H1 (cell line): Measurements from ENCODE around the gene NEURL1. TPM values are rescaled to one million over a fixed set of nuclear protein-coding genes. Genes with fewer than 3 reads are reported as not detected.

ENCODE experiments used
- EZH2 ChIP-seq: fragments of 200-600 bp; sonication (generic); IDR thresholded peaks from 2 replicates; pipeline ENCODE4 v1.7.1; 2012; ENCODE audit warnings: low read depth, mild to moderate bottlenecking, moderate library complexity, low read length, inconsistent platforms; ENCODE audit not compliant: severe bottlenecking
- NANOG ChIP-seq: IDR thresholded peaks from 2 replicates; pipeline ENCODE4 v1.6.1; 2011; ENCODE audit warnings: low read length, low read depth, mild to moderate bottlenecking, inconsistent platforms; ENCODE audit not compliant: insufficient read depth, poor library complexity, severe bottlenecking
- TAF7 ChIP-seq: optimal IDR thresholded peaks from 2 replicates; pipeline ENCODE3; 2011; ENCODE audit warnings: low read depth, mild to moderate bottlenecking, inconsistent platforms, low read length, moderate library complexity, borderline replicate concordance
- polyA plus RNA-seq, 7 experiments: library from polyadenylated mRNA; depleted of rRNA in 3 of 7; stranded (reverse) in 5 of 7; unstranded in 2 of 7; fragments of >200 nt in 5 of 7; fragments of 200-250 nt in 2 of 7; gene quantifications; 1 replicate in 5 of 7; 2 replicates in 1 of 7; 4 replicates in 1 of 7; pipeline versions ENCODE4 v1.2.1 to v1.2.3, GENCODE V29; 2011 to 2013; ENCODE audit warnings: missing spikeins in 2 of 7, mixed read lengths in 2 of 7
- total RNA-seq: library from RNA; stranded (reverse); fragmentation: NEBNext Ultra II Directional; extraction: Animal tissue kit (Norgen Biotek cat#: 25700); gene quantifications from 2 replicates; pipeline ENCODE4 v1.2.1, GENCODE V29; 2021
- TF ChIP-seq, protein P1 (sequence below): IDR thresholded peaks from 2 replicates; pipeline ENCODE4 v1.6.1; 2011; ENCODE audit warnings: low read depth, mild to moderate bottlenecking, low read length; ENCODE audit not compliant: insufficient read depth
- TF ChIP-seq, protein P2 (sequence below): IDR thresholded peaks from 2 replicates; pipeline ENCODE4 v1.6.1; 2011; ENCODE audit warnings: low read length, improper control_type of control experiment

The NEURL1 gene
- total and polyA plus RNA-seq, 2 of the 8 experiments (the other 6 are each of a cell fraction or from before 2014, with no cell fraction given), result 0.54 to 0.58 TPM

DNA sequence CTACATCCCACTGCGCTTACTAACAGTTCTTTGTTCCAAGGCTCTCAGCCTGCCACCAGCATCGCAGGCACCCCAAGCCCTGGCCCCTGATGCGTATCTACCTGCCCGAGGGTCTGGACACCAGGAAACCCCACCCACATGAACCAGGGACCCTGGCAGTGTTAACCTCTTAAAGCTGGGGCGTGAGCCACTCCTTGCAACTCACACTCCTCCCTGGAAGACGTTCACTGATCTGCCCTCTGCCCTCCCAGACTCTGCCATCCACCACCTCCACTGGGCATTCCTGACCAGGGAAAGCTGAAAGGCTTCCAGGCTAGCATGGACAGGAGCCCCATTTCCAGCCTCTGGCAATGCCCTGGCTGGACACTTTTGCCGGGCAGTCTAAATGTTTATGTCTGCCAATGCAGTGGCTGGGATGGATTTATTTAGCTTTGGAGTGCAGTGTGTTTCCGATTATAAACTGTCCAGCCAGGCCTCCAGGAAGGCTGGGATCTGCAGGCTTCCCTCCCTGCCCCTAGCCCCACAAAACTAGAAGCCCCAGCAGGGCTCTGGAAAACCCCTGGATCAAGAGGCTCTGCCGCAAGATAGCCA is 117.5 kb downstream of the NEURL1 start (continued):
- TF ChIP-seq NANOG, result no peak
- TF ChIP-seq, protein P1, sequence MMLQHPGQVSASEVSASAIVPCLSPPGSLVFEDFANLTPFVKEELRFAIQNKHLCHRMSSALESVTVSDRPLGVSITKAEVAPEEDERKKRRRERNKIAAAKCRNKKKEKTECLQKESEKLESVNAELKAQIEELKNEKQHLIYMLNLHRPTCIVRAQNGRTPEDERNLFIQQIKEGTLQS, result no peak
- TF ChIP-seq TAF7, result no peak
- TF ChIP-seq, protein P2, sequence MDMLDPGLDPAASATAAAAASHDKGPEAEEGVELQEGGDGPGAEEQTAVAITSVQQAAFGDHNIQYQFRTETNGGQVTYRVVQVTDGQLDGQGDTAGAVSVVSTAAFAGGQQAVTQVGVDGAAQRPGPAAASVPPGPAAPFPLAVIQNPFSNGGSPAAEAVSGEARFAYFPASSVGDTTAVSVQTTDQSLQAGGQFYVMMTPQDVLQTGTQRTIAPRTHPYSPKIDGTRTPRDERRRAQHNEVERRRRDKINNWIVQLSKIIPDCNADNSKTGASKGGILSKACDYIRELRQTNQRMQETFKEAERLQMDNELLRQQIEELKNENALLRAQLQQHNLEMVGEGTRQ, result no peak
- TF ChIP-seq EZH2, result no peak
